HCEC 1CT (cell line): ENCODE measurements around the gene INHBC.

Source experiments
- DNase-seq: peaks from one replicate; pipeline ENCODE4 v3.0.0-alpha.2; 2017

The INHBC gene

DNA sequence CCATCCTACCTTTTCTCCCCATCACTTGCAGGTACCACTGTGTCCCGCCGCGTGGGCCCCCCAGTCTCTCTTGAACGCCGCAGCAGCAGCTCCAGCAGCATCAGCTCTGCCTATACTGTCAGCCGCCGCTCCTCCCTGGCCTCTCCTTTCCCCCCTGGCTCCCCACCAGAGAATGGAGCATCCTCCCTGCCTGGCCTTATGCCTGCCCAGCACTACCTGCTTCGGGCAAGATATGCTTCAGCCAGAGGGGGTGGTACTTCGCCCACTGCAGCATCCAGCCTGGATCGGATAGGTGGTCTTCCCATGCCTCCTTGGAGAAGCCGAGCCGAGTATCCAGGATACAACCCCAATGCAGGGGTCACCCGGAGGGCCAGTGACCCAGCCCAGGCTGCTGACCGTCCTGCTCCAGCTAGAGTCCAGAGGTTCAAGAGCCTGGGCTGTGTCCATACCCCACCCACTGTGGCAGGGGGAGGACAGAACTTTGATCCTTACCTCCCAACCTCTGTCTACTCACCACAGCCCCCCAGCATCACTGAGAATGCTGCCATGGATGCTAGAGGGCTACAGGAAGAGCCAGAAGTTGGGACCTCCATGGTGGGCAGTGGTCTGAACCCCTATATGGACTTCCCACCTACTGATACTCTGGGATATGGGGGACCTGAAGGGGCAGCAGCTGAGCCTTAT is 35.8 kb downstream of the INHBC start:
- no peak for DNase-seq

- DNase-seq = no peak
These were observed 36.5 kb downstream of the INHBC start for GRCh38 chr12:57470970-57471656.

DNA sequence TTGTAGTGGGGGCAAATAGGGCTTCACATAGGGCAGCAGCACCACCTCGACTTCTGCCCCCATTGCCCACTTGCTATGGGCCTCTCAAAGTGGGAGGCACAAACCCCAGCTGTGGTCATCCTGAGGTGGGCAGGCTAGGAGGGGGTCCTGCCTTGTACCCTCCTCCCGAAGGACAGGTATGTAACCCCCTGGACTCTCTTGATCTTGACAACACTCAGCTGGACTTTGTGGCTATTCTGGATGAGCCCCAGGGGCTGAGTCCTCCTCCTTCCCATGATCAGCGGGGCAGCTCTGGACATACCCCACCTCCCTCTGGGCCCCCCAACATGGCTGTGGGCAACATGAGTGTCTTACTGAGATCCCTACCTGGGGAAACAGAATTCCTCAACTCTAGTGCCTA is 37.1 kb downstream of the INHBC start:
- DNase-seq = no peak

- DNase-seq = no peak
These were observed 37.8 kb downstream of the INHBC start for GRCh38 chr12:57472391-57472790.

DNA sequence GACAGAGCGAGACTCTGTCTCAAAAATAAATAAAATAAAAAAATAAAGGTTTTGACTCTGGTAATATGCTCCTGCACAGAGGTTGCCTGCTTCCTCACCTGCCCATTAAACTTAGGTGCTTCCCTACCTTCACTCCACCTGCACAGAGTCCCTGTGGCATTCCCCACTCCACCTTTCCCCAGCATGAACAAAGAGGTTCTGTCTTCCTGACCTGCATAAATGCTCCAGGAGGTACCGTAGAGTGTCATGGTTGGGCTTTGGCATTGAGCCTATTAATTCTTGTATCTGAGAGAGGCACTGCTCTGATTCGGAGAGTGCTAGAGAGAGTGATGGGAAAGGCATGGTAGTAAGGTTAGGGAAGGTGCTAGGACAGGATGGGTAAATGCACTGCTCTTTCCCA is 38.8 kb downstream of the INHBC start:
- no peak for DNase-seq

GRCh38 chr12:57473886-57474285 is 39.3 kb downstream of the INHBC start:
- DNase-seq = no peak

- DNase-seq = no peak
These were observed 39.8 kb downstream of the INHBC start for GRCh38 chr12:57474430-57474829.

GRCh38 chr12:57474862-57475261 is 40.3 kb downstream of the INHBC start:
- no peak for DNase-seq

- DNase-seq = no peak
These were observed 40.9 kb downstream of the INHBC start for GRCh38 chr12:57475271-57476161.

DNA sequence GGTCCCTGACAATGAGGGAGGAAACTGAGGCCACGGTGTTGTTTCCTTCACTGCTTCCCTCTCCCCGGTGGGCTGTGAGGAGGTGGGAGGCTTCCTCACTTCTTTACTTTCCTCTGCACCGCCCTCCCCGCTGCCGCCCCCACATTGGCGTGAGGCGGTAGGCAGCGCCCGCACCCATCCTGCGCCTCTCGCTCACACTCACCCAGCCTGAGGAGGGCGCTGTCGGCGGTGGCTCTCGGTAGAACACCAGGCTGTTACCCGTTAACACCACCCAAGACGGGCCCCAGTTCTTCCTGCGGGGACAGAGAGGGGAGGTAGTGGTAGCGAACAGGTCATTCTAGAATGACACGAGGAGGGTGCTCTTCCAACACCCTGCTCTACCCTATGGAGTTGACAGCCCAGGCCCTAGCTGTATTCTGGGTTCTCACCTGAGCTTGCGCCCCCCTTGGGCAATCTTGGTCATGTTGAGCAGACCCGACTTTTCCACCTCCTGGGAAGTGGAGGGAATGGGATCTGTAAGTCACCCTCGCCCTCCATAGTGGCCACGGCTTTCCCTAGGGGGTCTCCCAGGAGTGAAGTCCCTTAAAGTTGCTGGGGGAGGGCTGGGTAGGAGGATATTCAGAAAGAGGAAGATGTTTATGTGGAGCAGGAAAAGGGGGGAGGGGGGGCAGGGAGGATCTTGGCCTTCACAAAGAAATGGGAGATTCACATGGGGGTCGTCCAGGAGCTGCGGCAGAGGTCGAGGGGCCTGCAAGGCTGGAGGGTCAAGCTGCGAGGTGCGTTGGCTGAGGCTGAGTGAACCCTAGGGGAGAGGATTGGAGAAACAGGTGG is 41.8 kb downstream of the INHBC start:
- DNase-seq = no peak

DNA sequence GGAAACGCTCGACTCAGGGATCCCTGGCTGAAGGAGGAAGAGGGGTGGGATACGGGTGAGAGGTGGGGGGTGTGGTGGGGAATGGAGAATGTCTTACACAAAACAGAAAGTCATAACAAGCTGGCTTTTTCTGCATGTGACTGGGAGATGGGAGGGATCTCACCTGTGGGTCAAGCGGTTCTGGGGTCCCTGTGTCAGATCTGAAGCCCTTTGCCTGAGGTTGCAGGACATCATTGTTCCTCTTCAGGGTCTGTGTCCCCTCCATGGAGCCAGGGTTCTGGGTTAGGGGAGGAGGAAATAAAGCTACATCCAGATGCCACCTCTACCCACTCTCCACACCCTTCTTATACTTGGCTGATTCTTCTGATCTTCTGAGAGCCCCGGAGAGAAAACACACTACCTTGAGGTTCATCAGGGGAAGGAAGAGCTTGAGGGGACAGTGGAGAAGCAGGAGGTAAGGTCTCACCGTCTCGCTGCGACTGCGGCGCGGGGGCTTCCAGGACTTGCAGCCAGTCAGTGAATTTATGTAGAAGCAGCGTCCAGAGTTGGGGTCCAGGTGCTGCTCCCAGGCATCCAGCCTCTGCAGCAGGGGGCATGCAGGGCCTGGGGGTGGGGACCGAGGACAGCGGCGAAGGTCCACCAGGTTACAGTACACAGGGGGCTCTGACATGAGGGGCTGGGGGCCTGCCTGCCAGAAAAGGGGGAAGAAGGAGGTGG is 42.6 kb downstream of the INHBC start:
- DNase-seq = no peak

GRCh38 chr12:57477710-57478681 is 43.4 kb downstream of the INHBC start:
- no peak for DNase-seq

- no peak for DNase-seq
These were observed 44.4 kb downstream of the INHBC start for GRCh38 chr12:57479043-57479375.

GRCh38 chr12:57479376-57480115 is 45.0 kb downstream of the INHBC start, which contains the start of gene ARHGAP9:
Gene ARHGAP9, minus strand, starts transcription at chr12:57479866. Its CDS starts 460 bp downstream, at chr12:57479406.
- no peak for DNase-seq

DNA sequence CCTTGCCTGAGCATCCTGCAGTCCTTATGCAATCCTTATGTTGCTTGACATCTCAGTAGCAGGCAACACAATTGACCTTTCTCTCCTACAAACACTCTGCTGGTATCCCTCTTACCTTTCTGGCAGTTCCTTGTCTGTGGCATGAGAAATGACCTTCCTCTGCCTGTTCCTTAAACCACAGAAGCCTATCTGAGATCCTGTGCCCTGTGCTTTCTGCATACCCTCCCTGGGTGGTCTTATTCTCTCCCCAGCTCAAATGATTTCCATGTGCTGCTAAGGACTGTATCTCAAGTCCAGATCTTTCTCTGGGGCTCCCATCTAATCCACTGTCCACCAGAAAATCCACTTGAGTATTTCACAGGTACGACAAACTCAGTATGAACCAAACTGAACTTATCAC is 47.1 kb downstream of the INHBC start:
- no peak for DNase-seq

DNA sequence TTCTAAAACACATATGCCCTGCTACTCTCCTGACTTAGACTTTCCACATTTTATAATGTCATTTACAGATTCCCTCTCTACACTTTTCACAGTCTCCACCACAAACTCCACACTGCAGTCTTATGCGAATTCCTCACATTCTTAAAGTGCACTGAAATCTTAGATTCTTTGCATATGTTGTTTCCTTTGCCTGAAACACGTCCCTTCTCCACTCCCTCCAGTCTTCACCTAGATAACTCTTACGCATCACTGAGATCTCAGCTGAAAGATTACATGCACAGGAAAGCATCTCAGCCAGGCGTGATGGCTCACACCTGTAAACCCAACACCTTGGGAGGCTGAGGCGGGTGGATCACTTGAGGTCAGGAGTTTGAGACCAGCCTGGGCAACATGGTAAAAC is 48.9 kb downstream of the INHBC start:
- DNase-seq = peak; percentile 23

DNA sequence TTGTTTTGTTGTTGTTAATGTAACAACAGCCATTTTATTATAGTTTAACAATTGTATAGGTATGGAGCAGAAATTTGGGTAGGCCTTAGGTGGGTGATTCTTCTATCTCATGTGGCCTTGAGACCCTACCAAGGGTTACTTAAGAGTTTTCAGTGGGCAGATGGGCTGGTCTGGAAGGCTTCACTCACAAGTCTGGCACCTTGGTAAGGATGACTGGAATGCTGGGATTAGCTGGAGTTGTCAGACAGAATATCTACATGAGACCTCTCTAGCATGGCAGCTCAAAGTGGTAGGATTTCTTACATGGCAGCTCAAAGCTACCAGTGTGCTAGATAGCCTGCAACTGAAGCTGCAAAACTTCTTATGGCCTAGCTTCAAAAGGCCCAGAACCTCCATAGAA is 51.1 kb downstream of the INHBC start:
- DNase-seq = no peak

DNA sequence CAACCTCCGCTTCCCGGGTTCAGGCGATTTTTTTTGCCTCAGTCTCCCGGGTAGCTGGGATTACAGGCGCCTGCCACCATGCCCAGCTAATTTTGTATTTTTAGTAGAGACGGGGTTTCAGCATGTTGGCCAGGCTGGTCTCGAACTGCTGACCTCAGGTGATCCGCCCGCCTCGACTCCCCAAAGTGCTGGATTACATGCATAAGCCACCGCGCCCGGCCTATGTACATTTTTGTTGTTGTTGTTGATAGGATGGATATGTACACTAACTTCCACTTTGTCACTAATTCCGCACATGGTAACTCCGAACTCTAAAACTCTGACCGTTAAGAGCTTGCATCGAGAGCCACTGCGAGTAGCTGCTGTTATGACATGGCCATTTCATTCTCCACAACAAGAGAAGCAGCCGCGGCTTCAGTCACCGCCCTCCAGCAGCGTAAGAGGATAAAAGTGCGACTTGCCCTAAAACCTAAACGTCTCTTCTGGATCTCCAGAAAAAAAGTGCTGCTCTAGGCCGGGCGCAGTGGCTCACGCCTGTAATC is 52.5 kb downstream of the INHBC start:
- no peak for DNase-seq

DNA sequence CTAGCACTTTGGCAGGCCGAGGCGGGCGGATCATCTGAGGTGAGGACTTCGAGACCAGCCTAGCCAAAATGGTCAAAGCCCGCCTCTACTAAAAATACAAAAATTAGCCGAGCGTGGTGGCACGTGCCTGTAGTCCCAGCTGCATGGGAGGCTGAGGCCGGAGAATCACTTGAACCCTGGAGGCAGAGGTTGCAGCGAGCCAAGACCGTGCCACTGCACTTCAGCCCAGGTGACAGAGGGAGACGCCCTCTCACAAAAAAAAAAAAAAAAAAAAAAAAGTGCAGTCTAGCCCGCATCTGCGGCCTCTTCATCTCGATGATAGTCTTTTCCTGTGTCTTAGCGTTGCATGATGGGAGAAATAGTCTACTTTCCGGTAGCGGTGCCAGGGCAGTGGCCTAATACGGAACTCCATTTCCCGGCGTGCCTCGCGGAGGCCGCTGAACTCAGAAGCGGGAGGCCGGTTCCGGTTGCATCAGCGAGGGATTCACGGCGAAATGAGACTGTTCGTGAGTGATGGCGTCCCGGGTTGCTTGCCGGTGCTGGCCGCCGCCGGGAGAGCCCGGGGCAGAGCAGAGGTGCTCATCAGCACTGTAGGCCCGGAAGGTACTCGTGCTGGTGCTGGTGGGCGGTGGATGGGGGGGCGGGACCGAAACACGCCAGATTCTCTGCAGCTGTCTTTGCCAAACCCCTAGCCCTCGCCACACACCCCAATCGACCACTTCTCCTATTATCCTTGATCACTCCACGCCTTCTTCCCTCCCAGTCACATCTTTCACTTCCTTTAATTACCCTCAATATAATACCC is 53.2 kb downstream of the INHBC start, which contains the start of gene MARS1:
Gene MARS1, plus strand, starts transcription at position 472 of the 805 bp plus-strand sequence. Its CDS starts 23 bp downstream, at position 495.
- peak; percentile 97 for DNase-seq
